HG03103 (cell line): Measurements from ENCODE around the gene CDH6.
"Not testable (repeated sequence)": the region's sequence is repeated elsewhere in the genome, so short reads cannot be mapped to it uniquely, and the experiment has no call there.

Source experiments
- ATAC-seq: cut with Tn5 transposase; IDR thresholded peaks from one replicate; pipeline ENCODE4 v1.9.1; 2021; ENCODE audit warnings: low read depth; ENCODE audit not compliant: unreplicated experiment

Gene CDH6

DNA sequence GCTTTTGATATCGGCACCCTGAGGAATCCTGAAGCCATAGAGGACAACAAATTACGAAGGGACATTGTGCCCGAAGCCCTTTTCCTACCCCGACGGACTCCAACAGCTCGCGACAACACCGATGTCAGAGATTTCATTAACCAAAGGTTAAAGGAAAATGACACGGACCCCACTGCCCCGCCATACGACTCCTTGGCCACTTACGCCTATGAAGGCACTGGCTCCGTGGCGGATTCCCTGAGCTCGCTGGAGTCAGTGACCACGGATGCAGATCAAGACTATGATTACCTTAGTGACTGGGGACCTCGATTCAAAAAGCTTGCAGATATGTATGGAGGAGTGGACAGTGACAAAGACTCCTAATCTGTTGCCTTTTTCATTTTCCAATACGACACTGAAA is 129.5 kb downstream of the CDH6 start:
- ATAC-seq, result no peak

DNA sequence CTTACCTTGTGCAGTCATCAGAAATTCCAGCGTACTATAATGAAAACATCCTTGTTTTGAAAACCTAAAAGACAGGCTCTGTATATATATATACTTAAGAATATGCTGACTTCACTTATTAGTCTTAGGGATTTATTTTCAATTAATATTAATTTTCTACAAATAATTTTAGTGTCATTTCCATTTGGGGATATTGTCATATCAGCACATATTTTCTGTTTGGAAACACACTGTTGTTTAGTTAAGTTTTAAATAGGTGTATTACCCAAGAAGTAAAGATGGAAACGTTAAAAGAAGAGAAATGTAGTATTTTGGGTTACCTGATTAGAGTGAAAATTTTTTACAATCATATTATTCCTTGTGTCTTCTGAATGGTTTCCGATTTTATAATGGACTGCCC is 131.4 kb downstream of the CDH6 start:
- ATAC-seq, result no peak

DNA sequence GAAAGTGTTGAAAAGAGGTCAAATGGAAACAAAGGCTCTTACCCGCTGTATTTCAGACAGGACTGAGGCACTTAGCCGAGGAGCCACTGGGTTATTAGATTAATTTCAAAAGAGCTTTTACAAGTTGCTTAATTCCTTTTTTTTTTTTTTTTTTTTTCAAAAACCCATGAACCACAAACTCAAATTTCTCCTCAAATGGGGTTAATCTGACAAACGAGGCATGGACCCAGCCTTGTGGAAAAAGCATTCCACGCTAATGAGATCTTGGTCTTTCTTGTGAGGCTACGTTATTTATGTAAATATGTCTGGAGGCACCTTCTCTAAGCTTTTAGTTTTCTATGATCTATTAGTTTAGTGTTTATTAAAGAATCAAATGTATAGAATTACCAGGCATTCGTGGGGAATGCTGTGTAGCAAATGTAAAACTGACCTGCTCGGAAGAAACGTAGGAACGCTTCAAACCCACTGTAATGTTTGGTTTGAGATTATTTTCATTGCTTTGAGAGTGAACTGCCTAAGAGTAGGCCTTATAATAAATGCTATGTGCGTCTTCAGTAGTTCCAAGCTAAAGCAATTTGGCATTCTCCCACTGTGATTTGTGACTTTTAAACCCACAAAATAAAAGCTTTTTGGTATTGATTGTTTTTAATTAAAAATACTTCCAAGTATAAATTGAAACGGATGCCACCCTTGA is 134.7 kb downstream of the CDH6 start:
- ATAC-seq, result no peak

DNA sequence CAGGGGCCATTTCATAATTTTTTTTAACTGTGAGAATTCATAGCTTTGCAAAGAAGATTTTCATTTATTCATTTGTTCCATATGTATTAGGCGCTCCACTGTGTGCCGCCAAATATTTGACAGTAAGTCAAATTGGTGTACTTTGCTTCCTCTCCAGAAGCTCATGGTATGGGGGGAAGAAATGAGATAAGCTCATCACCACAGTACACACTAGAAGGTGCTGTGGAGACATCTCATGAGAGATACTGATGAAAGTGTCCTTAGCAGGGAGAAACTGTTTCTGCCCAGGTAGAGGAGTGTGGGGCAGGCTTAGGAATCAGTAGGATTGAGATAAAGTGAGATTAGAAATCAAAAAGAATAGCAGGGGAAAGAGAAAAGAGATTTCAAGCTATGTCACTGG is 136.2 kb downstream of the CDH6 start:
- no peak for ATAC-seq

DNA sequence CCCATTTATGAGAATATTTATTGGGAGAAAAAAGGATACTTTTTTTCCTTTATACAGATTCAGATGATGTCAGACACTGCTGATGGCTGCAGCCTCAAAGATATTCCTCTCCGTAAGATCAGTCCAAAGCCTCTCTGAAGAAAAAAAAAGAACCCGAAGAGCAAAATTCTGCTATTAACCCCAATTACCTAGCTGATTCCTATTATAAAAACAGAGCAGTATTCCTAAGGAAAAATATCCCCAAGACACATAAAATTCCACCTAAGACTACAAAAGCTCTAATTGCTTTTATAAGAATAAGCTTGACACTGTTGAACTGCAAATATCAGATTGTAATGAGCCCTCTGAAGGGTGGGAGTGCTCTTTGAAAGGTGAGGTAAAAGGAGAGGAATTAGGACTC is 138.7 kb downstream of the CDH6 start:
- no peak for ATAC-seq

DNA sequence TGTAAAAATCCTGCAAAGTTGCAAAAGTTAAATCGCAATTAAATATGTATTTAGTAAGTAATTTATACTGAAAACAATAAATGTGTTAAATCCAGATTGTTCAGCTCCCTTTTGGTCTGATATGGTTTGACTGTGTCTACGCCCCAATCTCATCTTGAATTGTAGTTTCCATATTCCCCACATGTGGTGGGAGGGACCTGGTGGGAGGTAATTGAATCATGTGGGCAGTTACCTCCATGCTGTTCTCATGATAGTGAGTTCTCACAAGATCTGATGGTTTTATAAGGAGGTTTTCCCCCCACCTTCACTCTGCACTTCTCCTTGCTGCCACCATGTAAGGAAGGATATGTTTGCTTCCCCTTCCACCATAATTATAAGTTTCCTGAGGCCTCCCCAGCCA is 140.0 kb downstream of the CDH6 start:
- ATAC-seq, result no peak

DNA sequence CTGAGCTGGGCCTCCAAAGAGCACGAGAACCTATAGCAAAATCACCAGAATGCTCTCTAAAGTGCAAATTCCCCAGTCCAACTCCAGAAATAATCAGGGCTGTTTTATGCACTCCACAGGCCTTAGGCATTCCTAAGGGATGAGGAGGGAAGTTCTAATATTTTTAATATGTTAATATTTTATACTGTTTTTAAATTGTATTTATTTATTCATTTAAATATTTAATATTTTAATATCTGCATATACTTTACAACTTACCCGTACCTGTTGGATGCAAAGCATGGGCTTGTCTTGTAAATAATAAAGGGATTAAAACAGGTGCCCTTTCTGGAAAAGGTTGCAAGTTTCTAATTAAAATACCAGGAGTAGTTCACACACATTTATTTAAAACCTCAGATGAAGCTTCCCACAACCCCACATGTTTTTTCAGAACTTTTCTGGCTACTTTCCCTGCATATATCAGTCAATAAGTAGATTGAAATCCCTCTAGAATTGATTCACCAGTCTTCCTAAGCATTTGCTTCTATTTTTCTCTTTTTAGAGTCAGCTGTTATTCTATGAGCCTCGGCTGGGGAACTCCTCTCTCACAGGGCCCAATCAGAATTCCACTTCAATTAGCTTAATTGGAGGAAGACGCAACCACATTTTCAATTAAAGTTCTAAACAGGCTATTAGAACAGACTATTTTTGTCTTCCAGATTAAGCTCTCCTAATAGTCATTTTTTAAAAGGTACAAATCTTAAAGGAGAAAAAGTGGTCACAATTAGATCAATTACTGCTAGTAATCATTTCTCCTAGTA is 140.8 kb downstream of the CDH6 start:
- ATAC-seq, result no peak

DNA sequence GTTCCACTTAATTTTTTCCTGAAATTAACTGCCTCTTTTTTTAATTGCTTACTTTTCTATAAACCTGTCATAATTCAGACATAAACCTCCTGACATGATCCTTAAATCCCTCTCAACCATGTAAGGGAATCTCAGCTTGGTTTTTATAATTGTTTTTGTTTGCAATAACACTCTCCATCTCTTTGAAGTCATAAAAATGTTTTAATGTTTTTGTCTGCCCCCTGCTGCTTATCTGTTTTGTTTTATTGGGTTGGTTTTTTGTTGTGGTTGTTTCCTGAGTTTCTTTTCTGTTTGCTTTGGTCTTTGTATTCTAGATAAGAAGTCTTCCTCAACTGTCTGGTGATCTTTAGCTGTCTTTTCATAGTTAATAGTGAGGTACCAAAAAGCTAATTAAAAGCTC is 142.0 kb downstream of the CDH6 start:
- ATAC-seq, result no peak

DNA sequence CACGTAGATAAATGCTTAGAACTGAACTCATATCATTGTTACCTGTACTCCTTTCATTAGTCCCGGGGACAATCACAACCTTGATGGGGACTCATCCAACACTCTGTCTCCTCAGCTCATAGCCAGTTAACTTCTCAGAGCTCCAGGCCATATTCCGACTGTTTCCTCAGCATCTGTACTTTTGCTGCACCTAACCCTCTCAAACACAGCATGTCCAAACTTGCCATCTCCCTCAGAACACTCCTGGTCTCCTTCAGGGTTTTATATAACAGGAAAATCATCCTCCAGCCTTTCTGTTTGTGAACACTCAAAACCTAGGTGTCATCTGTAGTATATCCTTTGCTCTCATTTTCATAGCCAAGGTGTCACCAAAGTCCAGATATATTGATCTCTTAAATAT is 150.5 kb downstream of the CDH6 start:
- no peak for ATAC-seq

DNA sequence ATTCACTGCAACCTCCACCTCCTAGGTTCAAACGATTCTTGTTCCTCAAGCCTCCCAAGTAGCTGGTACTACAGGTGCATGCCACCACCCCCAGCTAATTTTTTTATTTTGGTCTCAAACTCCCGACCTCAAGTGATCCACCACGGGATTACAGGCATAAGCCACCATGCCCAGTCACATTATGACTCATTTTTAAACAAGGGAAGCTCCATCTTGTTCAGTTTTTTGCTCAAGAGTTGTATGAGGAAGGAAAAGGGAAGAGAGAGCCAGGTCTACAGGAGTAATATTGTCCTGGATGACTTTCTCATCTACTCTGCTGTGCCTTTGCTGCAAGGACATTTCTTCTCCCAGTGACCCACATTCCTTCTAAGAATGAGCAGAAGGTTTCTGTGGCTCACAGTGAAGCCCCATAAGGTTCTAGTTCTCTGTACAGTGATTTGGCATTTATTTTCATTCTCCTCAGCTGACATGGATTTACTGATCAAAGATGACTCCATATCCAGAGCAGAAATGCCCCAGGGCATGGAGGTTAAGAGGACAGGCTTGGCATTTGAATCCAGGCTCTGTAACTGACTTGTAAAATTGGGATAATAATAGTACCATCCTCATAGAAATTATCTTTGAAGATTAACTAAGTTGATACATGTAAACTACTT is 153.5 kb downstream of the CDH6 start:
- no peak for ATAC-seq

DNA sequence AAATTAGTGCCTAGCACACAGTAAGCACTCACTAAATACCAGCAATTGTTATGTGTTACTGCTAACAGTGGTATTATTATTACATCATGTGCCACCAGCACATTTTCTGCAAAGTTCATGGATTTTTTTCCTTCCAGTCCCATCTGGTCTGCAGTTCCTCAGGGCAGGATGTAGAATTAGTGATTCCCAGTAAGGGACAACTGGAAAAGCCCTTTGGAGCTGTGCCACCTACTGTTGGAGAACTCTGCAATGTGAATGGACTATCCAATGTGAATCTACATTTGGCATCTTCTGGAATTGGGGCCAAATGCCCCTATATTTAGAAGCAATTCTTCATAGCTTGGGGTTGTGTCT is 154.0 kb downstream of the CDH6 start:
- no peak for ATAC-seq

DNA sequence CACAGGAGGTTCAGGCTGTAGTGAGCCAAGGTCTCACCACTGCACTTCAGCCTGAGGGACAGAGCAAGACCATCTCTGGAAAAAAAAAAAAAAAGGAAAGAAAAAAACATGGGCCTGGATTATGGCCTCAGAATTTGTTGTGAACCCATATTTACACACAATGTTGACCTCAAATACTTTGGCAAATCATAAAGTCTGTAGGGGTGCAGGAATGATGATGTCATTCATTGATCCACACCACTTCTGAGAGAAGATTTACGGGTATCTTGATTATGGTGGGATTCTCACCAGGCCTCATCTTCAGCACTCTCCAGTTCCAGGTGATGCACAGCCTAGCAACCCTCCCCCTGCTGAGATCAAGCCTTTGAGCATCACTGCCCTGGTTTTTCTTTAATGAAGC is 156.9 kb downstream of the CDH6 start:
- no peak for ATAC-seq

DNA sequence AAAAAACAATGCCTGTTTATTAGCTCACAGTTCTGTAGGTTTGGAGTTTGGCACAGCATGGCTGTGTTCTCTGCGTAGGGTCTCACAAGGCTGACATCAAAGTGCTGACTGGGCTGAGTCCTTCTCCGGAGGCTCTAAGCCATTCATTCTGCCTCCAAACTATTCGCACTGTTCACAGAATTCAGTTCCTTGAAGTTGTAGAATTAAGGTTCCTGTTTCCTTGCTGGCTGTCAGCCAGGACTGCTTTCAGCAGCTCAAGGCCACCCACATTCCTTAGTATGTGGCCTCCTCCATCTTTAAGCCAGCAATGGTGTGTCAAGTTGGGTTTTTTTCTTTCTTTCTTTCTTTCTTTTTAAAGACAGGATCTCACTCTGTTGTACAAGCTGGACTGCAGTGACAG is 161.9 kb downstream of the CDH6 start:
- ATAC-seq, result no peak

DNA sequence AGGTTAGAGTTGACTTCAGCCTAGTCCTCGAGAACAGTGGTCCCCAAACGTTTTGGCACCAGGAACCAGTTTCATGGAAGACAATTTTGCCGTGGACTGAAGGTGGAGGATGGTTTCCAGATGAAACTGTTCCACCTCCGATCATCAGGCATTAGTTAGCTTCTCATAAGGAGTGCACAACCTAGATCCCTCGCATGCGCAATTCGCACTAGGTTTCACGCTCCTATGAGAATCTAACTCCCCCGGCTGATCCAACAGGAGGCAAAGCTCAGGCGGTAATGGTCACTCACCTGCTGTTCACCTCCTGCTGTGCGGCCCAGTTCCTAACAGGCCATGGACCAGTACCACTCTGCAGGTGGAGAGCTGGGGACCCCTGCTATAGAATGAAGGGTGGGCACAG is 163.6 kb downstream of the CDH6 start:
- no peak for ATAC-seq

DNA sequence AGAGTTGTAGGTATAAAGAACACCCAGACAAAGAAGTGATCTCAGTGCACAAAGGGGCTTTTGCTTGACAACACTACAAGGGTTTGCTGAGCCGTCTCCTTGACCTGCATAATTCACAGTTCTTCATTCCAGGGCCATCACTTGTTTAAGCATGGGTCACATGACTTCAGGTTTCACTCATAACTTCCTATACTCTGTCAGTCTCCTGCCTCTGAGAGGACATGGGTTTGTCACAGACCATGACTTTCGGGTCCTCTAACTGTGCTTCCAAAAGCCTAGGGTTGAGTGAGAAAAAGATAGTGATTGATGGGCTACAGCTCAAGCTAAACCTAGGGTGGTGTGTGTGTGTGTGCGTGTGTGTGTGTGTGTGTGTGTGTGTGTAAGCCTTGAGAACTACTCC is 166.4 kb downstream of the CDH6 start:
- ATAC-seq, result no peak

DNA sequence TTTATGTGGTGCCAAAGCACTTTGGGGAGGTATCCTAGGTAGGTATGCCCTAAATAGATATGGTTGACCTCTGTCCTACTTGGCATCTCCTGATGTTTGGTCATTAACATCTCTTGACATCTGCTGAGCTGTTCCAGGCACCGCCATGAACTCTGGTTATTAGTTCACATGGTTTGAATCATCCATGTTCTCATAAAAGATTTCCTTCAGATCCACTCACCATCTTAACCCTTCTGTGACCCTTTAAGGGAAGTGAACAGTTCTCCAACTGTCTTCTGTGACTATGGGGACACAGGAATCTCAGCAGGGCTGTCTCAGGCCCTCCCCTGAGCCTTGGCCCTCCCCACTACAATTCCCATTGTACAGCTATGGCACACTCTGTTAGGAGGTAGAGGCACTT is 167.7 kb downstream of the CDH6 start:
- no peak for ATAC-seq

DNA sequence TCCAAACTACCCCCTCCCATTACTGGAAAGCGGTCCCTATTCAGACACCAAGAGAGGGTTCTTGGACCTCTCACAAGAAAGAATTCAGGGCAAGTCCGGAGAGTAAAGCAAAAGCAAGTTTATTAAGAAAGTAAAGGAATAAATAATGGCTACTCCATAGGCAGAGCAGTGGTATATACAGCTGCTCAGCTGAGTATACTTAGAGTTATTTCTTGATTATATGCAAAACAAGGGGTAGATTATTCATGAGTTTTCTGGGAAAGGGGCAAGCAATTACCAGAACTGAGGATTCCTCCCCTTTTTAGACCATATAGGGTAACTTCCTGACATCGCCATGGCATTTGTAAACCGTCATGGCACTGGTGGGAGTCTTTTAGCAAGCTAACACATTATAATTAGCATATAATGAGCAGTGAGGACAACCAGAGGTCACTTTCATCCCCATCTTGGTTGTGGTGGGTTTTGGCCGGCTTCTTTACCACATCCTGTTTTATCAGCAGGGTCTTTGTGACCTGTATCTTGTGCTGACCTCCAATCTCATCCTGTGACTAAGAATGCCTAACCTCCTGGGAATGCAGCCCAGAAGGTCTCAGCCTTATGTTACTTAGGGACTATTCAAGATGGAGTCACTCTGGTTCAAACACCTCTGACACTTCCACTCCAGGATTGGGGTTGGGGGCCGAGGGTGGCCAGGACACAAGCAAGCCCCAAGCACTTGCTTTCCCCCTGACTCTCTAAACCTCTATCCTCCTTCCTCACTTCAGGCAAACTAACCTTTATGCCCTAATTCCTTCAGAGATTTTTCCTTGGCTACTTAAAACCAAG is 168.4 kb downstream of the CDH6 start:
- ATAC-seq, result not testable (repeated sequence)

DNA sequence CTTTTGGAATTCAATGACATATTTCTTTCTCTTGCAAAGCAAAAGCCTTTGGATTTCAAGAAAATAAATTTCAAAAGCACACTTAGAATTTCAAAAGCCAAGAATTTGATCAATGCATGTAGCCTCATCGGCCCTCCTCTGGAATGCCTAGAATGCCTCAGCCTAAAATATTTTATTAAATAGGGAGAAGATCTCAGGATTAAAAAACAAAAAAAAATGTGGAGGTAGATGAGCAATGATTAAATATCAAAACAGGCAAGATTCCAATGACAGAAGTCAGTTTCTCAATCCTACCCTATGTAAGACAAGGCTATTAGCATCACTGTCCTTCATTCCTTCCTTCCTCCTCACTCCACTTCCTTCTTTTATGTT is 169.0 kb downstream of the CDH6 start:
- ATAC-seq, result no peak

DNA sequence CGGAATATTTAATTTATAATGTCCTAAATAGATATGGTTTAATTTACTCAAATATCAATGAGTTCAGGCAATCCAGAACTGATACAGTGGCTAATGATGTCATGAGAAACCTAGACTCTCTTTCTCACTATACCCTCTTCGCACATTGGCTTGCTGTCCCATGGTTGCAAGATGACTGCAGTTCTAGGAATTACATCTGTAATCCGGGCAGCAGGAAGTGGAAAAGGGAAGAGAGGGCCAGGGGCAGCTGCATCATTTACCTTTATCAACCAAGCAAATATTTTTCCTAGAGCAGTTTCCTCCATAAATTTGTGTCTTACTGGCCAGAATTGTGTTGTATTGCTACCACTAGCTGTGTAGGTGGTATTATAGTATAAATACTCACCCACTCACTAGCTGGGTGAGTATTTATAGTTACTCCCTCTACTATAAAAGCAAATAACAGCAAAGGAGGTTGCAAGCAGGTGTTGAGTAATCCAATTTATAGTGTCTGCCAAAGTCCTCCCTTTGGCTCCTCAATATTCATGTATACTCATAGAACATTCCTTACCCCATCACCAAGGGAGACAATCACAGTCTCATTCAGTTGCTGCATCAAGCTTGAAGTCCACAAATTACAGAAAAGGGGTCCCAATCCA is 169.6 kb downstream of the CDH6 start:
- ATAC-seq, result no peak

DNA sequence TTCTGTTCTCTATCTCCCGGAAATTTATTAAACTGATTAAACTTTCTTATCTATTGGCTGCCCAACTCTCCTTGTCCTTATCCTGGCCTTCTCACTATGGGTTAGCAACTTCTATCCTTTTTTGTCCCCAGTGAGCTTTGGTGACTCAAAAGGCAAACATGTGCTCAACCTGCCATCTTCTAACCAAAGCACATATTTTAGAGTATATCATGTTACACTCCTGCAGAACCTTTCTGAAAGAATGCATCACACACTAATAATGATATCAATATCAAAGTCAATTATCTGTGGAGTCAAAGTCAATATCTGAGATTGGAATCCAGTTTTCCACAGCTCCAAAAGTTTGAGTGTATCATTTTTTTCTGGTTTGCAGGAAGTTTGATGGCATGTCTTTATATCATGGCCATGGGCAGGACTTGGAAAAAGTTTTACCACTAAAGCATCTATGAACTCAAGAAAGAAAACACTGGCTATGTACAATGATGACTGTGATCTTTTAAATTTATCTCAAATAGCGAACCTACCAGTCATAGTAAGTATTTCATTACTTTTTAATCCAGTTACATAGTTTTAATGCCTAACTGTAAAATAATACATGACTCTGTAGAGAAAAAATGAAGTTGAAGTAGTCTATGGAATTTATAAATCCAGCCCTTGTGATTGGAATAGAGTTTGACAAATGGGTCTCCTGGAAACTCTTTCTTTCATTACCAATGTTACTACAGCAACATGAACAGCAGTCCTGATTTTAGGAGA is 171.6 kb downstream of the CDH6 start:
- no peak for ATAC-seq
